DOHH2 (cell line): Measurements from ENCODE around the gene LANCL2.

ENCODE experiments used
- EZH2phosphoT487 ChIP-seq: fragments of 200-600 bp; sonication (generic); IDR thresholded peaks from 2 replicates; pipeline ENCODE4 v1.6.1; 2017; ENCODE audit warnings: borderline replicate concordance, mild to moderate bottlenecking, antibody characterized with exemption, low read length, moderate library complexity, mixed read lengths
- TF ChIP-seq, protein P1 (sequence below): fragments of 200-600 bp; sonication (generic); IDR thresholded peaks from one replicate; pipeline ENCODE4 v1.5.1; 2014; ENCODE audit warnings: antibody characterized with exemption, mild to moderate bottlenecking, low read depth, low read length; ENCODE audit not compliant: poor library complexity, severe bottlenecking

GRCh38 chr7:55396233-55396785 is 31.2 kb downstream of the LANCL2 start:
- TF ChIP-seq, protein P1, sequence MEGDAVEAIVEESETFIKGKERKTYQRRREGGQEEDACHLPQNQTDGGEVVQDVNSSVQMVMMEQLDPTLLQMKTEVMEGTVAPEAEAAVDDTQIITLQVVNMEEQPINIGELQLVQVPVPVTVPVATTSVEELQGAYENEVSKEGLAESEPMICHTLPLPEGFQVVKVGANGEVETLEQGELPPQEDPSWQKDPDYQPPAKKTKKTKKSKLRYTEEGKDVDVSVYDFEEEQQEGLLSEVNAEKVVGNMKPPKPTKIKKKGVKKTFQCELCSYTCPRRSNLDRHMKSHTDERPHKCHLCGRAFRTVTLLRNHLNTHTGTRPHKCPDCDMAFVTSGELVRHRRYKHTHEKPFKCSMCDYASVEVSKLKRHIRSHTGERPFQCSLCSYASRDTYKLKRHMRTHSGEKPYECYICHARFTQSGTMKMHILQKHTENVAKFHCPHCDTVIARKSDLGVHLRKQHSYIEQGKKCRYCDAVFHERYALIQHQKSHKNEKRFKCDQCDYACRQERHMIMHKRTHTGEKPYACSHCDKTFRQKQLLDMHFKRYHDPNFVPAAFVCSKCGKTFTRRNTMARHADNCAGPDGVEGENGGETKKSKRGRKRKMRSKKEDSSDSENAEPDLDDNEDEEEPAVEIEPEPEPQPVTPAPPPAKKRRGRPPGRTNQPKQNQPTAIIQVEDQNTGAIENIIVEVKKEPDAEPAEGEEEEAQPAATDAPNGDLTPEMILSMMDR = no peak
- TF ChIP-seq EZH2phosphoT487 = no peak
